Tibial nerve (tissue), 3 donors: ENCODE results near the gene C2orf76.

Experiments
- POLR2A ChIP-seq, 2 donors: fragments of 450-650 bp; IDR thresholded peaks; one replicate each; pipeline ENCODE4 v1.6.1; 2017; ENCODE audit warnings: antibody characterized with exemption in 2 of 2, mild to moderate bottlenecking in 2 of 2, moderate library complexity in 2 of 2
- TF ChIP-seq, protein P1 (sequence below), 5 experiments: fragments of 200-600 bp in 3 of 5; fragments of 450-650 bp in 2 of 5; sonication (generic) in 3 of 5; IDR thresholded peaks; one replicate each; pipeline ENCODE4 v1.5.1; 2016 to 2019; ENCODE audit warnings: antibody characterized with exemption in 5 of 5, mild to moderate bottlenecking in 3 of 5, moderate library complexity in 2 of 5

DNA sequence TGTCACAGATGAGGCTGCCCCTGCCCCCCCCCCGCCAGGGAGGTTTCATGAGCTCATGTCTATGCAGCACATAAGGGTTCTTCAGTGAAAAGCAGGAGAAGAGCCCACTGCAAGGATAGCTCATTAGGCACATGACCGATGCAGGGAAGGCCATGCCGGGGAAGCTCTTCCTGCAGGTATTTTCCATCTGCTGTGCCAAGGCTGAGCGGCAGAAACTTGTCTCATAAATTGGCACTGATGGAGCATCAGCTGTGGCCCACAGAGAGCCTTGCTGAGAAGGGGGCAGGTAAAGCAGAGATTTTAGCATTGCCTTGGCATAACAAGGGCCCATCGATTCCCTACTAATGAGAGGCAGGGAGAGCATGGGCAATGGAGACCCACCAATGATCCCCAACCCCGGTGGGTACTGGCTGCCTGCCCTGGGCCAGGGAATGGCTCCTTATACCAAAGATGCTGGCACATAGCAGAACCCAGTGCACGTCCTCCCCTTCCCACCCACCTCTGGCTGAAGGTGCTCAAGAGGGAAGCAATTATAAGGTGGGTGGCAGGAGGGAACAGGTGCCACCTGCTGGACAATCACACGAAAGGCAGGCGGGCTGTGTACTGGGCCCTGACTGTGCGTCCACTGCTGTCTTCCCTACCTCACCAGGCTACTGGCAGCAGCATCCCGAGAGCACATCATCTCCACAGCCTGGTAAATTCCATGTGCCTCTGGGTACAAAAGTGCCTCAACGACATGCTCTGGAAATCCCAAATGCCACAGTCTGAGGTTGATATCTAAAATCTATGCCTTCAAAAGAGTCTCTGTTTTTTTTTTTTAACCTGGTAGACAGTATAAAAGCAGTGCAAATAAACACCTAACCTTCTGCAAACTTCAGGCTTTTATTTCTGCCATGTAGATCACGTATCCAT lies 101.6 kb downstream of the C2orf76 start:
- TF ChIP-seq, protein P1, sequence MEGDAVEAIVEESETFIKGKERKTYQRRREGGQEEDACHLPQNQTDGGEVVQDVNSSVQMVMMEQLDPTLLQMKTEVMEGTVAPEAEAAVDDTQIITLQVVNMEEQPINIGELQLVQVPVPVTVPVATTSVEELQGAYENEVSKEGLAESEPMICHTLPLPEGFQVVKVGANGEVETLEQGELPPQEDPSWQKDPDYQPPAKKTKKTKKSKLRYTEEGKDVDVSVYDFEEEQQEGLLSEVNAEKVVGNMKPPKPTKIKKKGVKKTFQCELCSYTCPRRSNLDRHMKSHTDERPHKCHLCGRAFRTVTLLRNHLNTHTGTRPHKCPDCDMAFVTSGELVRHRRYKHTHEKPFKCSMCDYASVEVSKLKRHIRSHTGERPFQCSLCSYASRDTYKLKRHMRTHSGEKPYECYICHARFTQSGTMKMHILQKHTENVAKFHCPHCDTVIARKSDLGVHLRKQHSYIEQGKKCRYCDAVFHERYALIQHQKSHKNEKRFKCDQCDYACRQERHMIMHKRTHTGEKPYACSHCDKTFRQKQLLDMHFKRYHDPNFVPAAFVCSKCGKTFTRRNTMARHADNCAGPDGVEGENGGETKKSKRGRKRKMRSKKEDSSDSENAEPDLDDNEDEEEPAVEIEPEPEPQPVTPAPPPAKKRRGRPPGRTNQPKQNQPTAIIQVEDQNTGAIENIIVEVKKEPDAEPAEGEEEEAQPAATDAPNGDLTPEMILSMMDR (IDR thresholded peaks at IDR 0.05), result peak; percentile 37 to 48 (median 41)
- TF ChIP-seq POLR2A (IDR thresholded peaks at IDR 0.05), result no peak
